NCI-H446 treated with DMSO at 0.1 percent for 48 hours (cell line): Measurements from ENCODE around the gene DSTN.

ENCODE experiments used
- DNase-seq: peaks from one replicate; lab custom pipeline; 2025; lab: John Stamatoyannopoulos, UW

The DSTN gene

DNA sequence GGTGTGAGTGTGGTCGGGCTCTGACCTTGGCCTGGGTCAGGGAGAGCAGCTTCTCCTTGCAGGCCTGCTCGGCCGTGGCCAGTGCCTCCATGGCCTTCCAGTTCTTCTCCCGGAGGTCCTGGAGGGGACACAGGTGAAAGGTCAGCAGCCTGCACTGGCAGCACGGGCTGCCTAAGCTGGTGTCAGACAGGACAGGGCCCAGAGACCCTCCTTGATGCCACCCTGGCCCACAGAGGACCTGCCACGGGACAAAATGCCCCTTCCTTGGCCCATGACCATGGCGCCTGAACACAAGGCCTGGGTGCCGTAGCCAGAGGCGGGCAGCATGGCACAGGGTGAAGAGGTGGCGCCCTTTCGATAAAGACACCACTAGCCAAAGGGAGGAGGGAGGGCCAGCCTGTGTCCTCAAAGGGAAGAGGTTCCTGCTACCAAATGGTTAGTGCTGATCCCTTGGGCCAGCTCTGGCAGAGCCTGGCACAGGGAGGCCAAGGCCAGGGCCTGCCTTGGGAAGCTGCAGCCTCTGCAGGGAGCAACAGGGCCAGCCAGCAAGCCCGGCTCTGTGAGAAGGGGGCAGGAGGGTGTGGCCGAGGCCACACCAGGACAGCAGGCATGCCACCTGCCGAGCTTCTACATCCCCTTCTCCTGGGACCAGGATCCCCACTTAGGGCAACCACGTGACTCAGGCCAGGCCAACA lies 54.8 kb downstream of the DSTN start:
- DNase-seq: no peak

DNA sequence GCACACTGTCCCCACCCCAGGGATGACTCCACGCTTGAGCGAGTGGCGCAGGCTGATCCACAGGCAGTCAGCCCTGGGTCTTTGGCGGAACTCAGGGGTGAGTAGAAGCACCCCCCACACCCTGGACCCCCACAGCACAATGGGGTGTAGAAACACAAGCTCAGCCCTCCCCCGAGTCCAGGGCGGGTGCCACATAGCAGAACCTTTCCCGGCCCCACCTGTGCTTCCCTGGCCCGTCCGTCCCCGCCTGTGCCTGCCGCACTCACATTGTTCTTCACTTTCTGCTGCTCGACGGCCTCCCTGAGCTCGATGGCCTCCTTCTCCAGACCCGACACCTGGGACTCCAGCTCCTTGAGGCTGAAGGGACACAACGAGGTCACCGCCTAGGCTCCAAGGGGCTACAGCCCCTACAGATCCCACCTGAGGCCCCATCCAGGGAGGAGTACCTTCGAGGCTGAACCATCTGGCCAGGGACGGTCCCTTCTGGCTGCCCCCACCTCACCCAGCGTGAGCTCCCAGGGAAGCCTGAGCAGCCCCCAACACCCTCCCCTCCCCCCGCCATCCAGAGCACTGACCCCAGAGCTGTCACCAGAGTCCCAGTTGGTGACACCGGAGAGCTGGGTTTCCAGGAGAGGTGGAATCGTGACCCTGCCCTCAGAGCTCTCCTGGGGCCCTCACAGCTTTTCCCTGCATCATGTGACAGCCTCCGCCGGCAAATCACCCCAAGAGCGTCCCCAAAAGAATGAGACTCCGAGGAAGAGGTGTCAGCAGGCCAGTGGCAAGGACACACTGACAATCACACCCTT lies 55.6 kb downstream of the DSTN start:
- no peak for DNase-seq

DNA sequence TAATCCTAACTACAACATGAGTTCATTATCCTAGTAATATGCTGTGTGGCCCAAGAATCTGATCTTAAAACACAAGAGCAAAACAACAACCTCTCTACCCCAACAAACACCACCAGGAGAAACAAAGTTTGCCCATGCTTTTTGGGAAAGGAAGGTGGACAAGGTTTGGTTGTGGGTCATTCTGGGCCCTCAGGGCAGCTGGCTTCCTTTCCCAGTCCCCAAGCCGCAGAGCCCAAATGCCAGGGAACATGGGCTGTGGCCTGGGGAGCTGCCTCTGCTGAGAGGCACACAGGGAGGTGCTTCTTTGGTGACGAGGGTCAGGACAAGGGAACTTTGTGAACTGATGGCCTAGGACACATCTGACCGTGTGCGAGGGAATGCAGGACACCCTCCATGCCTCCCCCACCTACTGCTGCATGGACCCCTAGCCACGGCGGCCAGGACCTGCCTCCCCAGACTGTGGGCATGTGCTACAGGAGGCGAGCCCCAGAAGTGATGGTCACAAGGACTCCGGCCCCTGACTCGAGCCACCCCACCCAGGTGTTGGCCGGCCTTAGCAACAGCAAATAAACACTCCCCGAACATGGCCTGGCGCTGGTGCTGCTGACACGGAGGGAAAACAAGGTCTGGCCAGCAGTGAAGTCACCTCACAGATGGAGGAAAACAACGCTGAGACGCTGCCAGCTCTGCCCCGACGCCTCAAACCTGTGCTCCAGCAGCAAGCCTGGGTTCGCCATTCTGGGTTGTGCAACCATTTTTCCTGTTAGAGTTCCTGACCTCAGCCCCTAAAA lies 56.5 kb downstream of the DSTN start:
- no peak for DNase-seq

DNA sequence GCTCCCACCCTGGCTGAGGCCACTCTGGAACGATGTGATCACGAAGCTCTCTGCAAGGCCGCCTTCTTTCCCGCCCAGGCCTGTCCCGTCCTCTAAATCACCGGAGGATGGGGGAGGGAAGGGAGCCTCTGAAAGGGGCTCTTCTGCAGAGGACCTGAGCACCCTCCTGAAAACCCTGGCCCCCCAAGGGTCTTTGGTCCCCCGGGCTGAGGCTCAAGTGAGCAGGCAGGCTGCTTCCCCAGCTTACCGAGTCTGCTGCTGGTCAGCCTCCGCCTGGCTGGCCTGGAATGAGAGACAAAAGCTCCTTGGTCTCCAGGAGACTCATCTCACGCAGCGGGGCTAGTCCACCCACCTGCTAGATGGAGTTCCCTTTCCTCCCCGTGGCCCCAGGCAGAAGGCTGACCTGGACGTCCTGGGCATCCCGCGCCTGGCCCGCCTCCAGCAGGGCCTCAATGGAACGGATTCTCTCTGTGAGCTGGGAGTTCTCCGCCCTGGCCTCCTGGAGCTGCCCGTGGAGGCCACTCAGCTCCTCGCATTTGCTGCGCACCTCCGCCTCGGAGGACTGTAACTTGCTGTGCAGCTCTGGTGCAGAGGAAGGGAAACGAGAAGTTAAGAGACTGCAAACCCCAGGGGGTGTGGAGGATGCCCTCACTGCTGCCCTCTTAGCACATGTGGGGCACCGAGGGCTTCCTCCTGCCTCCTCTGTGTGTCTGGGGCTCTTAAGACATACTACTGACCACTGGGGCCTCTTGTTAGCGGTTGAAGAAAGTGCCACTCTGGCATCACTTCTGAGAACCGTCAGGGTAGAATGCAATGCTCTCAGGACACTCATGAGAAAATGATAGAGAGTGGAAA lies 57.5 kb downstream of the DSTN start:
- DNase-seq: no peak

DNA sequence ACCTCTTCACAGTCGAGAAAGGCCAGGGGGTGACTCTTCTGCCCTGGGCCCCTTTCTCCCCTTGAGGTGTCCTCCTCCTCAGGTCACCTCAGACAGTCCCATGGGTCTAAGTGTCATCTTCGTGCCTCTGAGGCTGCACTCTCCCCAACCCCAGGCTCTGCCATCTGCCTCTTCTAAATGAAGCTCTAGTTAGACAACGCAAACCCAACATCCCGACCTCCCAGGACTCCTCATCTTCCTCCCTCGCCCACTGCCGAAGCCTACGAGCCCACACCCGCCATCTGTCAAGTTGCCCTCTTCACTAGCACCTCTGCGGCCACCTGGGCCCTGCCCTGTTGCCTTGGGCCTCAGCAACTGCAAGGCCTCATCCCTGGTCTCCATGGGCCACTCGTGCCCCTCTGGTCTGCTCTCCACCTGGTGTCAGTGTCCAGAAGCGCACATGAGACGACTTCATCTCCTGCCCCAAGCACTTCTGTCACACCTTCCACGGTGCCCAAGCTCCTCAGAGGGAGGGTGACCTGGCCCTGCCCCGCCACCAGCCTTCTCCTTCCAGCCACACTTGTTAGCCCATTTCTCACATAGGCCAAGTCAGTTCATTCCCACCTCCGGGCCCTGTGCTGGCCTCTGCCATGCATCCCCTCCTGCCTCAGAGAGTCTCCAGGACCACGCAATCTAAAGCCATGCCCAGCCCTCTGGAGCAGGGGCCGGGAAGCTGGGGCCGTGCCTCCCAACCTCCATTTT lies 58.4 kb downstream of the DSTN start:
- DNase-seq: no peak

DNA sequence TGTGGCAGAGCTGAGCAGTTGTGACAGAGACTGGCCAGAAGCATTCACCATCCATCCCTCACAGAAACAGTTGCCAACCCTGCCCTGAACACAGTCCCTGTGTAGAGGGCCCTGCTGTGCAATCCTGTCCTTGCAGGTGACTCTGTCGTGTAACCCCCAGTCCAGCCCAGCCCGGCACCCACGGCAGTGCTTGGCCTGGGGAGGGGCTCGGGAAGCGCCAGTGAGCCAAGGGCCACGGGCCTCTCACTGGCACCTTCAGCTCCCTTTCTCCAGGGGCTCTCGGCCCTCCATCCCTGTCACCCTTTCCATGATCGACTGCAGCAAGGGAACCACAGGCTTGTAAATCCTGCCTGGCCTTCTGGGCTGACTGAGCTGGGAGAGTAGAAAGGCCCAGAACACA lies 59.1 kb downstream of the DSTN start:
- no peak for DNase-seq

DNA sequence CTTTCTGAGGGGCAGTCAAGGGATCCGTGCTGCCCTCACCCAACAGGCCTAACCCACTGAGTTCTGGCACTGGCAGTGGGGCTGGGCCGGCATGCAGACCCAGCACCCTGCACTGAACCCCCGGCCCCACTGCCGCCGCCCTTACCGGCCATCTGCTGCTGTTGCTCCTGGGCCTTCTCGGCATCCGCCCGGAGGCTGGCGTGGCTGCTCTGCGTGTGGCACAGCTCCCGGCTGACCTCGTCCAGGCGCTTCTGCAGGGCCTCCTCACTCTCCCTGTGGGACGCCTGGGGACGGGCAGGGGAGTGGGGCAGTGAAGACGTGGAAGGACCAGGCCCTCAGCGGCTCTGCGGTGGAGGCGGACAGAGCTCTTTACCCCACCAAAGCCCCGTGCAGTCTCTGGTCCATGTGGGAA lies 59.8 kb downstream of the DSTN start:
- DNase-seq: no peak

DNA sequence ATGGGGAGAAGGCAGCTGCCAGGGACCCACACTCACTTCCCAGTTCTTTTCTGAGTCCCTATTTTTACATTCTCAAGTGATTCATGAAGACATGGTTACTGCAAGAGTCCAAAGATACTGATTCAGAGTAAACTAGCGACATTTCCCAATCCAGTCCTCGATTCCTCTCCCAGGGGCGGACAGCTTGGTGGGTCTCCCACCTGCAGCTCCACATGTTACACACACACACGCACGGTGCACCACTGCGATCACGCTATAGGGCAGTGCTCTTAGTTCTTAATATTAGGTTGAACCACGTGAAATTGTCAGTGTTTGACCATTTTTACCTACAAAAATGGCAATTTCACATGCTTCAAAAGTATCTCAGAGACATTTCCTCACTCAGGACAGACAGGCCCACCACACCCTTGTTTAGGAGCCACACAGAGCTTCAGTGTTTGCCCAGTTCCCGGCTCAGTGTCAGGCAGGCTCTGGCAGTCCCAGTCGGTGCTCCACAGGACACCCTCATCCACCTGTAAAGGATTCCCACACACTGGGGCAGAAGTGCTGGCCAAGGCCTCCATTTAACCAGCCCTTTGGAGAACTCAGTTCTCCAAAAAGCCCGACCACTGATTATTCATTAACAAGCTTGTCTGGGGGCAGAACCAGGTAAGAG lies 60.4 kb downstream of the DSTN start:
- DNase-seq: no peak

DNA sequence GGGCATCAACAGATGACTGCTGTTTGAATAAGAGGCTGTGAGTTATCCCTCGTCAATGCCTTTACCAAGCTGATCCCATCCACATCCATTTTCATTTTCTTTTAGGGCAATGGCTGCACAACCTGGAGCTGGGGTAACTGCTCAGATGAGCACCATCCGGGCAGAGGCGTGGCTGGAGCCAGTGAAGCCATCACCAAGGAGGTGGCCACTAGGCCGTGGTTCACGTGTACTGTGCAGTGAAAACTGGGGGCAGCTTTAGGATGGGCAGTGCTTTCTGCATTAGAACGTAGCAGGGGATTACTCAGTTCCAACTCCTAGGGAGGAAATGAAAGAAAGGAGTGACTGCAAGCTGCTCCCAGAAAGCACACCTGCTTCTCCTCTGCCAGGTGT lies 60.9 kb downstream of the DSTN start:
- no peak for DNase-seq

DNA sequence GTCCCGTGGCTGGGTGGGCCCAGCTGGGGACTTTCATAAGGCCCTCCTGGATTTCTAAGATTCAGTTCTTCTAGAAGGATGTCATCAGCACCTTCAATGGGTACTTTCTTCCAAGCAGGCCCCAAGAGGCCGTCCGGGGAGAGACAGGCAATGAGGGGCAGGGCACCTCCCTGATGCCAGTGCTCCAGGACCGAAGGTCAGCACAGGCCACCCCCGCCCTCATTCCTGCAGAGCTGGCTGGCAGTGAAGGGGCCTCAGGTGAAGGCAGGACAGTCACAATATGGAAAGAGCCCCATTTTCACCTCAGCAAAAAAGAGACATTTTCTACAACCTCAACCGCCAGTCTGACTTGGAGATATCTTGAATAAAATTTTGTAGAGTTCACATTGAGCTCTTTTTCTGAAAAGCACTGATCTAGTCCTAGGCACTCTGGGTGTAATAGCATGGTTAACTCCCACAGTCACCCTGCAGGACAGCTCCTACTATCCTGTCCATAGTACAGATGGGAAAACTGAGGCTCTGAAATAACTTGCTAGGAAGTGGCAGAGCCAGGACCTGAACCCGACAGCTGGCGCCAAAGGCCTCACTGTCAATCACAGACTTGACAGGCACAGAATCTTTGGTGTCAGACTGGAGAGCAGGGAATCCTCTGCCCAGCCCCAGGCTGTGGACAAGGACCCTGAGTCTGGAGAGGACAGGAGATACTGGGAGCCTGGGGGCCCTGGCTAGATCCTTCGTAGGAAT lies 61.9 kb downstream of the DSTN start:
- DNase-seq: no peak

DNA sequence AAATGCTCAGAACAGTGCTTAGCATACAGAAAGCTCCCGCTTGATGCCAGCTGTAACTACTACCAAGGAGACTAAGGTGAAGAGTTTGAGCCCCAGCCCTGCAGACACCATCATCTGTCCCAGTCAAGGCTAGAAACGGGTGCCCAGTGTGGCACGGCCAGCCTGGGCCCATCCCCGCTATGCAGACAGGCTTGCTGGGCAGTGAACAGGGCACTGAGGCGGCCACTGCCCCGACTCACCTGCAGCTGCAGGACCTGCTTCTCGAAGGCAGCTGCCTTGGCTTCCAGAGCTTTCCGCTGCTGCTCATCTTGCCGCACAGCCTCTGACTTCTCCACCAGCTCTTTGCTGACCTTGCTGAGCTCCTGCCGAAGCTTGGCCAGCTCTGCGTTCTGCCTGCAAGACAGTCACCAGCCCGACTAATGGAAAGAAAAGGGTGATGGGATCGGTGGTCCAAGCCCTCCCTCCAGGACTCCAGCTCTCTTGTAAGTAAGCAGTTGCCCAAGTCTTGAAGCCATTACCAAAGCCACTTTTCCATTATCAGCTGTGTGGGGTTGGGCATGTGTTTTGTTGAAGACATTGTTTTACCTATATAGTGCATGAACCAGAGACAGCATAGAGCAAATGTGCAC lies 63.5 kb downstream of the DSTN start:
- DNase-seq: no peak

DNA sequence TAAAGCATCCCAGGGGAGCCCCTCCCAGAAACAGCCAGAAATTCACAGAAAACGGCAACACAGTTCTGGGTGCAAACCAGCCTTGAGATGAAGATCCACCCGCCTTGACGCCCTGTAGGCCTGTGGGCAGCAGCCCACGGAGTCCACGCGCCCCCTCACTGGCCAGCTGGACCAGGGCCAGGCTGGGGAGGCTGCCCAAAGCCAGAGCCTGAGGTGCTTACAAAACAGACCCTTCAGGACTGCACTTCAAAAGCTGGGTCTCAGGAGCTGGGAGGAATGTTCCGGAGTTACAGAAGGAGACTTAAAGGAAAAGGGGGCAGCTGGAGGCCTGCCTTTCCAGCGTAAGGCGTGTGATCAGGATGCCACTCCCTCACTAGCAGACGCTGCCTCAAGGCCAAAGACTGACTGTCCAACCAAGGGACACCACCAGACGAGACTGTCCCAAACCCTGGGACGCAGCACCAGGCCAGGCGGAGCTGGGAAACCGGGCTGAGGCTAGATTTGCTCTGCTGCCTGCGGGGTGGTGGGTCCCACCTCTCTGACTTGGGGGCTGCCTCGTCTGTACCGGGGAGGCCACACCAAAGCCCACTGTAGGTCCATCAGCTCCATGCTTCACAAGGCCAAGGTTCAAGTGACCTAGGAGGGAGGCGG lies 64.1 kb downstream of the DSTN start:
- no peak for DNase-seq

DNA sequence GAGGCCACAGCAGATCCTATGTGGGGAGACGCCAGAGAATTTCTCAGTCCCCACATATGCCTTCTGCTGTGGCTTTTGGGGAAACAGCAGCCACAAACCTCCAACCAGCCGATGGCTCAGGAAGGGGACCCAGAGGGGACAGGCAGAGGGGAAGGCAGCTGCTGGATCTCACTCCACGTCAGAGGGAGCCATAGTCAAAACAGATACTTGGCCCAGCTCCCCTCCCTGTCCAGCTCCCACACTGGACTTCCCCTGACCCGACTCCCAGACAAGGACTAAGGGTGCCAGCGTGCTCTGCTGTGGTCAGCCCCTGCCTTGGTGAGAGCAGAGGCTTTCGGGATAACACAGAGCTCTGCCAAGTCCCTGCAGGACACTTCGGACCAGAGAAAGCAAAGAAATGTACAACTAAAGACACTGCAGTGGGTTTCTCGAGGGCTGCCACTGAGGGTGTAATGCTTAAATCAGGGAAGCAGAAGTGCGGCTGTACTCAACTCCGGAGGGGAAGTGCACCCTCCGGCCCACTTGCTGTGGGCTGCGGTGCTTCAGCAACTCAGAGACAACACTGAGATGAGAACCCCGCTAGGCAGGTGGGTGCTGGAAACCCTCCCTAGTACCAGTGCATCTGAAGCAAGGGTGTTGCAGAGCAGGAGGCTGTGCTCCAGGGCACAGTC lies 64.9 kb downstream of the DSTN start:
- no peak for DNase-seq

DNA sequence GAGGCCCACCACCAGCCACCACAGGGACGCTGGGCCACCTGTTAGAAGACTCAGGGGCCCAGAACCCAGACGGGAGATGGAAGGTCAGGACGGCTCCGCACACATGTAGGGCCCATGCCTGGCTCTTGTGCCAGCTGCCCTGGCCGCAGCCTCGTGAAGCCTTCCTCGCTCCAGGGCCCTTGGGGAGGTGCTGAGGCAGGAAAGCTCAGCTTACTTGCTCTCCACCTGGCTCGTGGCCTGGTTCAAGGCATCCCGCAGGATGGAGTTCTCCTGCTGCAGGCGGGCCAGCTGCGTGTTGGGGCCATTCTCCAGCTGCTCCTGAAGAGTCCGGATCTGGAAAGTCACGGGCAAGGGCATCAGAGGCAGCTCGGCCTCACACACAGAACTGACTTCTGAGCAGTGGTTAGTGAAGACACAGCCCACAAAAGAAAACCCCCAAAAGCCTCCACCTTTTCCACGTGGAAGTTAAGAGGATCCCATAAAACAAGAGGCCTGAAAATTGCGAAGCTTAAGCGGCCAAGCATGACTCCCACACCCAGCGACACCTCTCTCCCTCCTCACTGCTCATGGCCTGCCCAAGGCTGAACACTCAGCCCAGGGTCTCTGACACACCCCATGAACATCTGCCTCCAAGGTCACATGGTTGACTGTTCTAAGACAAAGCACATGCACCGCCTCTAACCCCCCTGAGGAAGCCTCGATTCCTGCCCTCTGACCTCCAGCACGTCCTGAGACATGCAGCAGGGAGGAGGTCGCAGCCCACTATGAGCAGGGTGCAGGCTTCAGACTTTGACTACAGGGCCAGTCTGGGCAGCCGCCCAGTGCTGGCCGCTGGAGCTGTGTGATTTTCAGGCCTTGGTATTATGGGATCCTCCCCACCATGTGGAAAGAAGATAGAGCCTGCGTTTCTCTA lies 65.7 kb downstream of the DSTN start:
- no peak for DNase-seq

DNA sequence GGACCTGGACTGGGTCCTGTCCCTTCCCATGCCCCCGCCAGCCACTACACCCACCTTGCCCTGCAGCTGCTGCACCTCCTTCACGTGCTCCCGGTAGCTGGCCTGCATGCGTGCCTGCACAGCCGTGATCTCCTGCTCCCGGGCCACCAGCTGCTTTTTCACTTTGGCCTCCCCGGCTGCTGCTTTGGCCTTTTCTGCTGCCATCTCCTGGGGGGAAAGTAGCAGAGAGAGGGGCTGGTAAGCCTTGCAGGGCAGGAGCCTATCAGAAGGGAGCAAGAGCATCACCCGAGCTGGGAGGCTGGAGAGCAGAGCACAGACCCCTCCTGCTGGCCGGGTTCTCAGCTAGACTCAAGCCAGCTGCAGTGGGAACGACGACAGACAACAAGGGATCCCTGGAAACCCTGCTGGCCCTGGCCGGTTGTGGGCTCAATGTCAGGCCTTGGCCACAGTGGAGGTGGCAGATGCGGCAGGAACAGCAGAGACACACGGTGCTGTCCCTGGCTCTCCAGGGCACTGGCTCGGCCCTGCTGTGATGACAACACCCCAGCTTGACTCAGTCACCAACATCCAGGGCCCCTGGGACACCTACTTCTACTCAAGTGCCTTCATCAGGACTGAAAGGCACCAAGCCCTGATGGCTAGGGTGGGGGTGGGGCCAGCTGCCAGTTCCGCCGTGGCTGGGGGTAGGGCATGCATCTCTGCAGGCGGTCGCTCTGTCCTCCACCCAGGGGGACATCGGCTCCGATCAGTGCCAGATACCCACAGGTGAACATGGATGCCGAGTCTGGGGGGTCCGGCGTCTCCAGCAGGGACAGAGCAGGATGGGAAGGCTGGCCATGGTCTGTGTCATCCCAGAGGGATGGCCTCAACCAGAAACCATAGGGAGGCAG lies 66.9 kb downstream of the DSTN start:
- no peak for DNase-seq

DNA sequence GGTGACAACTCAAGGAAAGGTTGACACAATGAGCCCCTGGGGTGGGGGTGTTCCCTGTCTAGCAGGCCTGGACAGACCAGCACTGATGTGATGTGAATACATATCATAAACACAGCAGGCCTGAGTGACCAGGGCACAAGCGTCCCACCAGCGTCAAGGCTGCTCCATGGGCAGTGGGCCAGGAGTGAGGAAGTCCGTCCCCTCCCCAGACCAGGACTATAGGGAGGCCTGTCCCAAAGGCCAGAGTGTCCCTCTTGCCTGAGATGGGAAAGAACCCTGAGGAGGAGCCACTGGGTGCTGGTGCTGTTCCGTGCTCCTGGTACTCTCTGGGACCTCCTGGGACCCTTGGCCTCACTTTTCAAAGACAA lies 67.5 kb downstream of the DSTN start:
- no peak for DNase-seq
